ENCODE results near the gene FLT4.

Gene FLT4

DNA sequence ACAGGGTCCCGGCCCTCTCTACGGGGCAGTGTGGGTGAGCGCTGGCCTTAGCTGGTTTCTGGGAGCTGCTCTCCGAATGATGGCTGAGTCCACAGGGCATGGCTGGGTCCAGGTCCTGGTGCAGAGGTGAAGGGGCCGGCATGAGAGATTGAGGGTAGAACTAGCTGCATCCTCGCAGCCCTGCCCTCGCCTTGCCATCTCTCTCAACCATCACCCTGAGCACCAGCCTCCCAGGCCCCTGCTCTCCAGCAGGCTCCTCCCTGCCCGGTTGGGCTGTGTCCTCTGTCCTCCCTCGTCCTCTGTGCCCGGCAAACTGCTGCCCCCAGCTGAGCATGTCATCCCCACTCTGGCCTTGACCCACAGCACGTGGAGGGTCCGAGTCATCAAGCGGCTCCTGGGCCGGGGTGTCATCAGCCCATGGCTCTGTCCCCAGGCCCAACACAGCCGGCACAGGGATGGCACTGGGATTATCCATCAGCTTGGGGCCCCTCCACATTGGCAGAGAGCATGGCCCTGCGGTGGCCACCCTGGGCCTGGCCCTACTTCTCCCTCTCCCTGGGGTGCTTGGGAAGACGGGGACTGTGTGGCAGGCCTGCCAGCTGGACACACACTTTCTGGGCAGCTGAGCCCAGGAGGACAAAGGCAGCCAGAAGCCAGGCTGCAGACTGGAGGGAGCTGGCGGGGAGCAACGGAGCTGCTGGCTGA lies 8.4 kb downstream of the FLT4 start:
- Histone ChIP-seq H3K27me3 (ENCODE audit: control insufficient read depth, insufficient read depth, low read length) (no peaks in the 10 kb centered on the region), H3K4me2 (ENCODE audit: low read length) (no peak overlapping the region), H2AFZ (no peak overlapping the region), H3K36me3 (ENCODE audit: control insufficient read depth, insufficient read depth, low read length) (no peaks in the 10 kb centered on the region), H3K4me1 (no peaks in the 10 kb centered on the region), H3K9ac (no peak overlapping the region), H3K79me2 (no peaks in the 10 kb centered on the region), H3K4me3 (ENCODE audit: low read depth, low read length) (no peak overlapping the region), H3K27ac (no peak overlapping the region), H3K9me3 (ENCODE audit: control insufficient read depth, low read length) (no peaks in the 10 kb centered on the region)
- TF ChIP-seq, protein P1, sequence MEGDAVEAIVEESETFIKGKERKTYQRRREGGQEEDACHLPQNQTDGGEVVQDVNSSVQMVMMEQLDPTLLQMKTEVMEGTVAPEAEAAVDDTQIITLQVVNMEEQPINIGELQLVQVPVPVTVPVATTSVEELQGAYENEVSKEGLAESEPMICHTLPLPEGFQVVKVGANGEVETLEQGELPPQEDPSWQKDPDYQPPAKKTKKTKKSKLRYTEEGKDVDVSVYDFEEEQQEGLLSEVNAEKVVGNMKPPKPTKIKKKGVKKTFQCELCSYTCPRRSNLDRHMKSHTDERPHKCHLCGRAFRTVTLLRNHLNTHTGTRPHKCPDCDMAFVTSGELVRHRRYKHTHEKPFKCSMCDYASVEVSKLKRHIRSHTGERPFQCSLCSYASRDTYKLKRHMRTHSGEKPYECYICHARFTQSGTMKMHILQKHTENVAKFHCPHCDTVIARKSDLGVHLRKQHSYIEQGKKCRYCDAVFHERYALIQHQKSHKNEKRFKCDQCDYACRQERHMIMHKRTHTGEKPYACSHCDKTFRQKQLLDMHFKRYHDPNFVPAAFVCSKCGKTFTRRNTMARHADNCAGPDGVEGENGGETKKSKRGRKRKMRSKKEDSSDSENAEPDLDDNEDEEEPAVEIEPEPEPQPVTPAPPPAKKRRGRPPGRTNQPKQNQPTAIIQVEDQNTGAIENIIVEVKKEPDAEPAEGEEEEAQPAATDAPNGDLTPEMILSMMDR (IDR thresholded peaks at IDR 0.05), result no peak

DNA sequence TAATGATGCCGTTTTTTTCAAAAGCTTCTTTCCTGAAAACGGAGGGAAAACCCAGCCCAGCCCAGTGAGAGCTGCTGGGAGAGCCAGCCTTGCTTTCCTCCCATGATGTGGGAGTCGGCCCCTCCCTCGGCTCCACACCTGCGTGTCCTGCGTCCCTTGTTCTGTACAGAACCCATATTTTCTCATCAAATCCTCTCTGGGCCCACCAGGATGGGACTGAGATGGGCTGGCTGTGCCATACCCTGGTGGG lies 8.9 kb downstream of the FLT4 start:
- Histone ChIP-seq H3K36me3 (ENCODE audit: control insufficient read depth, insufficient read depth, low read length) (no peaks in the 10 kb centered on the region), H3K27ac (no peak overlapping the region), H3K9ac (no peak overlapping the region), H3K27me3 (ENCODE audit: control insufficient read depth, insufficient read depth, low read length) (no peaks in the 10 kb centered on the region), H3K4me3 (ENCODE audit: low read depth, low read length) (no peak overlapping the region), H3K4me2 (ENCODE audit: low read length) (no peak overlapping the region), H2AFZ (no peak overlapping the region), H3K9me3 (ENCODE audit: control insufficient read depth, low read length) (no peaks in the 10 kb centered on the region), H3K4me1 (no peaks in the 10 kb centered on the region), H3K79me2 (no peaks in the 10 kb centered on the region)
- TF ChIP-seq, protein P1 (IDR thresholded peaks at IDR 0.05), result no peak

DNA sequence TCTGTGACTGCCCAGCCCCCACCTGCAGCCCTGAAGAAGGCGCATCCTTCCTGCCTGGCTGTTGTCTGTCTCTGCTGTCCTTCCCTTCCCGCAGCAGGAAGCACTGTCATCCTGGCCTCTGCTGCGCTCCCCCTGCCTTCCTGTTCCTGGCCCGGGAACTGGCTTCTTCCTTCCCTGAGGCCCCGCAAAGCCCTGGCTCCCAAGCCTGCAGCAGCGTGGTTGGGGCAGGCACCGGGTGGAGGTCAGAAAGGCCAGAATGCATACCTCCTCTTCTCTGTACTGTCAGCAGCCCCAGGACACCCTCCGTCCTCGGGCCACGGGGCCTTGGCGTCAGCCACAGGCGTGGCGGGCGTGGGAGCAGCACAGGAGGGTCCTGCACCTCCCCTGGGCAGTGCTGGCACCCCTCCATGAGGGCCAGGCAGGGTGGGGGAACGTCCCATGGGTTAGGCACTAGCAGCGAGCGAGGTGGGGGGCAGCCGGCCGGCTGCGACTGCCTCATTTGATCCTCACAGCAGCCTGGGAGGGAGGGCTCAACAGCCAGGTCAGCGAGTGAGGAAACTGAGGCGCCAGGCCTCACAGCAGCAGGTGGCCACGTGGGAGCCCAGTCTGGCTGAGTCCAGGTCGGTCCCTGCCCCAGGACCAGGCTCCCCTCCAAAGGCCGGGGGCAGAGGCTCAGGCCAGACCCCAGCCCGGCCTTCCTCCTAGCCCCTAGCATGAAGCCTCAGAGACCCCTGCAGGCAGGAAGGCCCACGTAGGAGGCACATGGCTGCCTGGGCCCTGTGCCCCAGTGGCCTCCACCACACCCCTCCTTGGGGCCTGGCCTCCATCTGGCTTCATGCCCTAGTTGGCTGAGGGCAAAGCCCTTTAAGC lies 9.4 kb downstream of the FLT4 start:
- H3K36me3 ChIP-seq (ENCODE audit: control insufficient read depth, insufficient read depth, low read length), result no peaks in the 10 kb centered on the region

GRCh38 chr5:180639287-180639686 lies 10.1 kb downstream of the FLT4 start:
- H3K4me2 ChIP-seq (ENCODE audit: low read length), result no peak overlapping the region
- H3K27me3 ChIP-seq (ENCODE audit: control insufficient read depth, insufficient read depth, low read length), result no peaks in the 10 kb centered on the region
- no peaks in the 10 kb centered on the region for H3K36me3 ChIP-seq (ENCODE audit: control insufficient read depth, insufficient read depth, low read length)
- H2AFZ ChIP-seq, result no peak overlapping the region
- no peak overlapping the region for H3K9ac ChIP-seq
- no peaks in the 10 kb centered on the region for H3K9me3 ChIP-seq (ENCODE audit: control insufficient read depth, low read length)
- H3K4me1 ChIP-seq, result no peaks in the 10 kb centered on the region
- no peaks in the 10 kb centered on the region for H3K79me2 ChIP-seq
- H3K4me3 ChIP-seq (ENCODE audit: low read depth, low read length), result no peak overlapping the region
- TF ChIP-seq, protein P1 (IDR thresholded peaks at IDR 0.05), result no peak
- H3K27ac ChIP-seq, result no peak overlapping the region

More for the DNA sequence above, 9.4 kb downstream of the FLT4 start:
- no peaks in the 10 kb centered on the region for H3K27me3 ChIP-seq (ENCODE audit: control insufficient read depth, insufficient read depth, low read length)
- H3K27ac ChIP-seq, result no peak overlapping the region
- TF ChIP-seq, protein P1 (IDR thresholded peaks at IDR 0.05), result no peak
- no peaks in the 10 kb centered on the region for H3K4me1 ChIP-seq
- H3K4me3 ChIP-seq (ENCODE audit: low read depth, low read length), result no peak overlapping the region
- H3K4me2 ChIP-seq (ENCODE audit: low read length), result no peak overlapping the region
- H3K79me2 ChIP-seq, result no peaks in the 10 kb centered on the region
- no peaks in the 10 kb centered on the region for H3K9me3 ChIP-seq (ENCODE audit: control insufficient read depth, low read length)
- no peak overlapping the region for H2AFZ ChIP-seq
- no peak overlapping the region for H3K9ac ChIP-seq

Data from parathyroid adenoma (tissue), 2 donors.